Measurements from ENCODE around the gene MSH5. TPM values are rescaled to one million over a fixed set of nuclear protein-coding genes. Genes with fewer than 3 reads are reported as not detected.

The MSH5 gene
- total and polyA plus RNA-seq, 2 of the 13 experiments (the other 11 are each of a cell fraction or from before 2014, with no cell fraction given): 10.2 to 38.7 TPM

- TF ChIP-seq CHD4 (IDR thresholded peaks at IDR 0.05; ENCODE audit: borderline replicate concordance, low read length) (no peak), FOXP1 (IDR thresholded peaks at IDR 0.05) (no peak), FOXP1 (CRISPR knock-in tag; IDR thresholded peaks at IDR 0.05) (no peak), ZFX (CRISPR knock-in tag; IDR thresholded peaks at IDR 0.05; ENCODE audit: low read depth) (peak; percentile 26; the same call in 1 of the 2 replicates), SALL1 (CRISPR knock-in tag; IDR thresholded peaks at IDR 0.05) (0 out of 2 replicates have a peak, but pooled peaks have one; percentile 7), ZBTB38 (CRISPR knock-in tag; IDR thresholded peaks at IDR 0.05) (peak; percentile 61; the same call in 1 of the 2 replicates), RELA (CRISPR knock-in tag; IDR thresholded peaks at IDR 0.05) (no peak), ZNF737 (CRISPR knock-in tag; IDR thresholded peaks at IDR 0.05; ENCODE audit: borderline replicate concordance) (0 out of 2 replicates have a peak, but pooled peaks have one; percentile 58), ZNF691 (CRISPR knock-in tag; IDR thresholded peaks at IDR 0.05; ENCODE audit: borderline replicate concordance, low read depth) (0 out of 2 replicates have a peak, but pooled peaks have one; percentile 26), ZNF687 (CRISPR knock-in tag; IDR thresholded peaks at IDR 0.05) (peak; percentile 83), LBX2 (CRISPR knock-in tag; IDR thresholded peaks at IDR 0.05; ENCODE audit: borderline replicate concordance) (no peak), ZNF318 (CRISPR knock-in tag; IDR thresholded peaks at IDR 0.05) (0 out of 2 replicates have a peak, but pooled peaks have one; percentile 30), HNF4G (IDR thresholded peaks at IDR 0.05; ENCODE audit: borderline replicate concordance, low read depth, low read length) (no peak), HNF4G (CRISPR knock-in tag; IDR thresholded peaks at IDR 0.05; ENCODE audit: borderline replicate concordance, low read depth) (0 out of 2 replicates have a peak, but pooled peaks have one; percentile 34)
Measured at GRCh38 chr6:31775633-31776484, 36.1 kb downstream of the MSH5 start (continued).

Data from HepG2 (cell line).